OCI-LY1 (cell line): ENCODE measurements around the gene PITPNM1.

Experiments used
- H2AFZ ChIP-seq: fragments of 200-600 bp; sonication (generic), shearing (Covaris generic); 2 replicates; pipeline ENCODE4 v1.6.0; 2014; ENCODE audit warnings: antibody characterized with exemption, mild to moderate bottlenecking, low read length
- H3F3A ChIP-seq: fragments of 200-600 bp; sonication (generic), shearing (Covaris generic); 2 replicates; pipeline ENCODE4 v1.6.0; 2014; ENCODE audit warnings: mild to moderate bottlenecking, antibody characterized with exemption, low read length, moderate library complexity; ENCODE audit not compliant: insufficient read depth
- H3K27ac ChIP-seq: fragments of 200-600 bp; sonication (generic); 2 replicates; pipeline ENCODE4 v1.5.1; 2014; ENCODE audit warnings: low read length, mixed run types, mild to moderate bottlenecking, low read depth; ENCODE audit not compliant: poor library complexity, severe bottlenecking
- H3K27me3 ChIP-seq: fragments of 200-600 bp; sonication (generic); 2 replicates; pipeline ENCODE4 v1.6.0; 2014; ENCODE audit warnings: antibody characterized with exemption, mild to moderate bottlenecking, low read length, moderate library complexity; ENCODE audit not compliant: insufficient read depth
- H3K36me3 ChIP-seq: fragments of 200-600 bp; sonication (generic); 2 replicates; pipeline ENCODE4 v1.6.1; 2014; ENCODE audit warnings: mild to moderate bottlenecking, antibody characterized with exemption, low read length, moderate library complexity, mixed read lengths; ENCODE audit not compliant: insufficient read depth
- H3K4me1 ChIP-seq: fragments of 200-600 bp; sonication (generic); 2 replicates; pipeline ENCODE4 v1.5.1; 2014; ENCODE audit warnings: mild to moderate bottlenecking, low read length, moderate library complexity; ENCODE audit not compliant: insufficient read depth, severe bottlenecking
- H3K4me2 ChIP-seq: fragments of 200-600 bp; sonication (generic), shearing (Covaris generic); 2 replicates; pipeline ENCODE4 v1.6.1; 2014; ENCODE audit warnings: low read length
- H3K4me3 ChIP-seq: fragments of 200-600 bp; sonication (generic); 2 replicates; pipeline ENCODE4 v1.5.1; 2014; ENCODE audit warnings: low read length, low read depth, mild to moderate bottlenecking, mixed read lengths; ENCODE audit not compliant: poor library complexity, severe bottlenecking
- H3K79me2 ChIP-seq: fragments of 200-600 bp; shearing (Covaris generic); 2 replicates; pipeline ENCODE4 v1.6.1; 2016; ENCODE audit warnings: mixed run types, low read length, mixed read lengths; ENCODE audit not compliant: insufficient read depth
- H3K9ac ChIP-seq: fragments of 200-600 bp; sonication (generic), shearing (Covaris generic); 2 replicates; pipeline ENCODE4 v1.6.1; 2014; ENCODE audit warnings: mild to moderate bottlenecking, low read length, mixed read lengths
- H3K9me2 ChIP-seq: fragments of 200-600 bp; sonication (generic), shearing (Covaris generic); 2 replicates; pipeline ENCODE4 v1.6.1; 2014; ENCODE audit warnings: low read depth, mild to moderate bottlenecking, low read length, mixed read lengths
- H3K9me3 ChIP-seq: fragments of 200-600 bp; shearing (Covaris generic); 2 replicates; pipeline ENCODE4 v1.6.1; 2014; ENCODE audit warnings: low read length, mixed read lengths
- H4K20me1 ChIP-seq: fragments of 200-600 bp; sonication (generic), shearing (Covaris generic); 2 replicates; pipeline ENCODE4 v1.6.0; 2016; ENCODE audit warnings: mild to moderate bottlenecking, low read length; ENCODE audit not compliant: insufficient read depth
- CTCF ChIP-seq: fragments of 200-600 bp; sonication (generic), shearing (Covaris generic); IDR thresholded peaks from 2 replicates; pipeline ENCODE4 v1.5.1; 2017; ENCODE audit warnings: mild to moderate bottlenecking, antibody characterized with exemption, low read length, moderate library complexity, mixed read lengths
- EZH2 ChIP-seq: fragments of 200-600 bp; sonication (generic), shearing (Covaris generic); IDR thresholded peaks from 2 replicates; pipeline ENCODE4 v1.8.0; 2017; ENCODE audit warnings: borderline replicate concordance, mixed run types, mild to moderate bottlenecking, antibody characterized with exemption, low read length, moderate library complexity, mixed read lengths

The PITPNM1 gene

GRCh38 chr11:67470337-67471002 lies 34.7 kb downstream of the PITPNM1 start:
- no peak overlapping the region for H3K4me2 ChIP-seq
- H3K4me1 ChIP-seq: peaks cover 35% of the 10 kb centered on the region
- no peaks in the 10 kb centered on the region for H3K79me2 ChIP-seq
- no peaks in the 10 kb centered on the region for H3K27me3 ChIP-seq
- H3K27ac ChIP-seq: no peak overlapping the region
- H3K36me3 ChIP-seq: no peaks in the 10 kb centered on the region; the same call in 1 of the 2 replicates
- H3K4me3 ChIP-seq: no peak overlapping the region
- H3K9me2 ChIP-seq: no peaks in the 10 kb centered on the region
- no peaks in the 10 kb centered on the region for H3K9me3 ChIP-seq
- H2AFZ ChIP-seq: no peak overlapping the region
- TF ChIP-seq EZH2 (no peak), CTCF (no peak)
- H3K9ac ChIP-seq: no peak overlapping the region
- H4K20me1 ChIP-seq: no peaks in the 10 kb centered on the region
- peaks cover 8% of the 10 kb centered on the region; the same call in 1 of the 2 replicates for H3F3A ChIP-seq

- Histone ChIP-seq H3K9me3 (no peaks in the 10 kb centered on the region), H3K36me3 (peaks cover 7% of the 10 kb centered on the region; the same call in 1 of the 2 replicates), H3K9ac (peak overlapping the region; percentile 81), H3K9me2 (no peaks in the 10 kb centered on the region), H3K4me2 (peak overlapping the region; percentile 77), H3K27ac (no peak overlapping the region), H2AFZ (peak overlapping the region; percentile 81; the same call in 1 of the 2 replicates), H3K4me1 (peaks cover 39% of the 10 kb centered on the region), H3F3A (peaks cover 8% of the 10 kb centered on the region; the same call in 1 of the 2 replicates), H3K4me3 (peak overlapping the region; percentile 75), H3K79me2 (peaks cover 3% of the 10 kb centered on the region; the same call in 1 of the 2 replicates), H3K27me3 (no peaks in the 10 kb centered on the region), H4K20me1 (no peaks in the 10 kb centered on the region)
- no peak; the same call in 1 of the 2 replicates for TF ChIP-seq CTCF
- TF ChIP-seq EZH2: no peak
These were observed 35.7 kb downstream of the PITPNM1 start for GRCh38 chr11:67469508-67469811.

GRCh38 chr11:67468759-67469507 lies 36.2 kb downstream of the PITPNM1 start, which contains the start of gene TMEM134:
TSS of gene TMEM134 (minus strand) at chr11:67469251. CDS start at chr11:67469192, 59 bp downstream.
- H3K4me1 ChIP-seq: peaks cover 45% of the 10 kb centered on the region
- H4K20me1 ChIP-seq: no peaks in the 10 kb centered on the region
- TF ChIP-seq EZH2 (no peak), CTCF (peak; percentile 64)
- H2AFZ ChIP-seq: peak within 1 kb of the TSS; percentile 81; the same call in 1 of the 2 replicates
- H3K4me3 ChIP-seq: peak within 1 kb of the TSS; percentile 75
- H3K36me3 ChIP-seq: peaks cover 7% of the 10 kb centered on the region; the same call in 1 of the 2 replicates
- H3K27ac ChIP-seq: peak within 1 kb of the TSS; percentile 96
- peak within 1 kb of the TSS; percentile 86 for H3K9ac ChIP-seq
- H3K9me2 ChIP-seq: no peaks in the 10 kb centered on the region
- no peaks in the 10 kb centered on the region for H3K27me3 ChIP-seq
- H3F3A ChIP-seq: peaks cover 8% of the 10 kb centered on the region; the same call in 1 of the 2 replicates
- H3K9me3 ChIP-seq: no peaks in the 10 kb centered on the region
- H3K4me2 ChIP-seq: peak within 1 kb of the TSS; percentile 77
- peaks cover 3% of the 10 kb centered on the region; the same call in 1 of the 2 replicates for H3K79me2 ChIP-seq
